ENCODE measurements around the gene KIAA1549. TPM values are rescaled to one million over a fixed set of nuclear protein-coding genes. Genes with fewer than 3 reads are reported as not detected.

KIAA1549 gene
- total and polyA plus RNA-seq, 3 experiments from 2014 or later = 1.1 to 1.2 TPM; not detected in 1

- H3K27ac Mint-ChIP-seq = no peak overlapping the region
- H3K27me3 Mint-ChIP-seq = peaks cover 7 to 40% of the 10 kb centered on the region in 2 donors
- no peaks in the 10 kb centered on the region for H3K9me3 Mint-ChIP-seq
- H3K36me3 Mint-ChIP-seq = no peaks in the 10 kb centered on the region
- Histone ChIP-seq H3K27ac (ENCODE audit: low read depth, low read length) (no peak overlapping the region), H3K27me3 (ENCODE audit: insufficient read depth, low read length, poor library complexity, severe bottlenecking) (no peaks in the 10 kb centered on the region), H3K4me3 (ENCODE audit: low read length) (no peak overlapping the region), H3K36me3 (ENCODE audit: insufficient read depth, low read length) (no peaks in the 10 kb centered on the region), H3K9me3 (ENCODE audit: low read length) (no peaks in the 10 kb centered on the region), H3K4me1 (ENCODE audit: insufficient read depth, low read length) (no peaks in the 10 kb centered on the region)
- no peak overlapping the region for H3K4me3 Mint-ChIP-seq
- ChIA-PET CTCF (no interaction called here), POLR2A (no interaction called here)
- peaks cover 0 to 3% (median 0%) of the 10 kb centered on the region in 3 donors for H3K4me1 Mint-ChIP-seq
- no peak for DNase-seq
Measured at GRCh38 chr7:138828302-138828701, 152.9 kb downstream of the KIAA1549 start.

GRCh38 chr7:138825049-138825721 is 156.0 kb downstream of the KIAA1549 start:
- no peak for DNase-seq
- Mint-ChIP-seq H3K9me3 (no peaks in the 10 kb centered on the region), H3K27ac (no peak overlapping the region), H3K4me3 (no peak overlapping the region), H3K4me1 (peaks cover 0 to 3% (median 0%) of the 10 kb centered on the region in 3 donors), H3K36me3 (no peaks in the 10 kb centered on the region), H3K27me3 (peaks cover 7 to 21% of the 10 kb centered on the region in 2 donors)
- POLR2A ChIA-PET = no interaction called here
- CTCF ChIA-PET = no interaction called here
- H3K36me3 ChIP-seq (ENCODE audit: insufficient read depth, low read length) = no peaks in the 10 kb centered on the region
- no peak overlapping the region for H3K27ac ChIP-seq (ENCODE audit: low read depth, low read length)
- H3K9me3 ChIP-seq (ENCODE audit: low read length) = no peaks in the 10 kb centered on the region
- no peak overlapping the region for H3K4me3 ChIP-seq (ENCODE audit: low read length)
- no peaks in the 10 kb centered on the region for H3K4me1 ChIP-seq (ENCODE audit: insufficient read depth, low read length)
- H3K27me3 ChIP-seq (ENCODE audit: insufficient read depth, low read length, poor library complexity, severe bottlenecking) = no peaks in the 10 kb centered on the region

GRCh38 chr7:138822867-138823535 is 158.2 kb downstream of the KIAA1549 start:
- Mint-ChIP-seq H3K9me3 (no peaks in the 10 kb centered on the region), H3K4me1 (peaks cover 0 to 3% (median 0%) of the 10 kb centered on the region in 3 donors), H3K4me3 (no peak overlapping the region), H3K36me3 (no peaks in the 10 kb centered on the region), H3K27me3 (peaks cover 7 to 18% of the 10 kb centered on the region in 2 donors), H3K27ac (no peak overlapping the region)
- ChIA-PET POLR2A (no interaction called here), CTCF (no interaction called here)
- no peak for DNase-seq
- no peaks in the 10 kb centered on the region for H3K9me3 ChIP-seq (ENCODE audit: low read length)
- no peak overlapping the region for H3K4me3 ChIP-seq (ENCODE audit: low read length)
- H3K27ac ChIP-seq (ENCODE audit: low read depth, low read length) = no peak overlapping the region
- no peaks in the 10 kb centered on the region for H3K36me3 ChIP-seq (ENCODE audit: insufficient read depth, low read length)
- H3K4me1 ChIP-seq (ENCODE audit: insufficient read depth, low read length) = no peaks in the 10 kb centered on the region
- no peaks in the 10 kb centered on the region for H3K27me3 ChIP-seq (ENCODE audit: insufficient read depth, low read length, poor library complexity, severe bottlenecking)

- H3K27ac ChIP-seq (ENCODE audit: low read depth, low read length) = no peak overlapping the region
- no peaks in the 10 kb centered on the region for H3K4me1 ChIP-seq (ENCODE audit: insufficient read depth, low read length)
- Mint-ChIP-seq H3K4me3 (no peak overlapping the region), H3K27ac (no peak overlapping the region), H3K9me3 (no peaks in the 10 kb centered on the region), H3K36me3 (no peaks in the 10 kb centered on the region), H3K27me3 (peaks cover 7 to 14% of the 10 kb centered on the region in 2 donors), H3K4me1 (peaks cover 0 to 3% (median 0%) of the 10 kb centered on the region in 3 donors)
- ChIA-PET CTCF (no interaction called here), POLR2A (no interaction called here)
- DNase-seq = no peak
- no peak overlapping the region for H3K4me3 ChIP-seq (ENCODE audit: low read length)
- no peaks in the 10 kb centered on the region for H3K27me3 ChIP-seq (ENCODE audit: insufficient read depth, low read length, poor library complexity, severe bottlenecking)
- no peaks in the 10 kb centered on the region for H3K9me3 ChIP-seq (ENCODE audit: low read length)
- no peaks in the 10 kb centered on the region for H3K36me3 ChIP-seq (ENCODE audit: insufficient read depth, low read length)
Measured at GRCh38 chr7:138821912-138822311, 159.3 kb downstream of the KIAA1549 start.

GRCh38 chr7:138819625-138820024 is 161.6 kb downstream of the KIAA1549 start:
- Mint-ChIP-seq H3K27ac (no peak overlapping the region), H3K27me3 (peaks cover 0 to 2% of the 10 kb centered on the region in 2 donors), H3K4me1 (no peaks in the 10 kb centered on the region), H3K36me3 (no peaks in the 10 kb centered on the region), H3K9me3 (no peaks in the 10 kb centered on the region), H3K4me3 (no peak overlapping the region)
- H3K4me1 ChIP-seq (ENCODE audit: insufficient read depth, low read length) = no peaks in the 10 kb centered on the region
- no peak overlapping the region for H3K4me3 ChIP-seq (ENCODE audit: low read length)
- ChIA-PET CTCF (no interaction called here), POLR2A (no interaction called here)
- no peaks in the 10 kb centered on the region for H3K27me3 ChIP-seq (ENCODE audit: insufficient read depth, low read length, poor library complexity, severe bottlenecking)
- no peak for DNase-seq
- H3K27ac ChIP-seq (ENCODE audit: low read depth, low read length) = no peak overlapping the region
- H3K36me3 ChIP-seq (ENCODE audit: insufficient read depth, low read length) = no peaks in the 10 kb centered on the region
- H3K9me3 ChIP-seq (ENCODE audit: low read length) = no peaks in the 10 kb centered on the region

- no peak for DNase-seq
- no peaks in the 10 kb centered on the region for H3K4me1 ChIP-seq (ENCODE audit: insufficient read depth, low read length)
- H3K4me1 Mint-ChIP-seq = no peaks in the 10 kb centered on the region
- no peak overlapping the region for H3K4me3 ChIP-seq (ENCODE audit: low read length)
- no peaks in the 10 kb centered on the region for H3K9me3 Mint-ChIP-seq
- no peak overlapping the region for H3K4me3 Mint-ChIP-seq
- H3K36me3 ChIP-seq (ENCODE audit: insufficient read depth, low read length) = no peaks in the 10 kb centered on the region
- H3K27ac ChIP-seq (ENCODE audit: low read depth, low read length) = no peak overlapping the region
- H3K27ac Mint-ChIP-seq = no peak overlapping the region
- no peaks in the 10 kb centered on the region for H3K36me3 Mint-ChIP-seq
- POLR2A ChIA-PET = no interaction called here
- H3K27me3 Mint-ChIP-seq = peaks cover 0 to 2% of the 10 kb centered on the region in 2 donors
- CTCF ChIA-PET = no interaction called here
- no peaks in the 10 kb centered on the region for H3K9me3 ChIP-seq (ENCODE audit: low read length)
- no peaks in the 10 kb centered on the region for H3K27me3 ChIP-seq (ENCODE audit: insufficient read depth, low read length, poor library complexity, severe bottlenecking)
Measured at GRCh38 chr7:138816650-138817049, 164.5 kb downstream of the KIAA1549 start.

GRCh38 chr7:138814816-138815332 is 166.3 kb downstream of the KIAA1549 start:
- H3K36me3 ChIP-seq (ENCODE audit: insufficient read depth, low read length) = no peaks in the 10 kb centered on the region
- peaks cover 0 to 2% of the 10 kb centered on the region in 2 donors for H3K27me3 Mint-ChIP-seq
- DNase-seq = no peak
- CTCF ChIA-PET = no interaction called here
- H3K4me1 Mint-ChIP-seq = no peaks in the 10 kb centered on the region
- no peak overlapping the region for H3K4me3 Mint-ChIP-seq
- no peak overlapping the region for H3K4me3 ChIP-seq (ENCODE audit: low read length)
- H3K27ac Mint-ChIP-seq = peak overlapping the region in 1 of 8 donors; percentile 19
- POLR2A ChIA-PET = no interaction called here
- H3K27ac ChIP-seq (ENCODE audit: low read depth, low read length) = no peak overlapping the region
- no peaks in the 10 kb centered on the region for H3K4me1 ChIP-seq (ENCODE audit: insufficient read depth, low read length)
- no peaks in the 10 kb centered on the region for H3K27me3 ChIP-seq (ENCODE audit: insufficient read depth, low read length, poor library complexity, severe bottlenecking)
- no peaks in the 10 kb centered on the region for H3K36me3 Mint-ChIP-seq
- no peaks in the 10 kb centered on the region for H3K9me3 Mint-ChIP-seq
- H3K9me3 ChIP-seq (ENCODE audit: low read length) = no peaks in the 10 kb centered on the region

GRCh38 chr7:138813945-138814344 is 167.2 kb downstream of the KIAA1549 start:
- H3K27me3 Mint-ChIP-seq = peaks cover 0 to 2% of the 10 kb centered on the region in 2 donors
- Histone ChIP-seq H3K9me3 (ENCODE audit: low read length) (no peaks in the 10 kb centered on the region), H3K4me1 (ENCODE audit: insufficient read depth, low read length) (no peaks in the 10 kb centered on the region), H3K27me3 (ENCODE audit: insufficient read depth, low read length, poor library complexity, severe bottlenecking) (no peaks in the 10 kb centered on the region), H3K4me3 (ENCODE audit: low read length) (no peak overlapping the region), H3K27ac (ENCODE audit: low read depth, low read length) (no peak overlapping the region), H3K36me3 (ENCODE audit: insufficient read depth, low read length) (no peaks in the 10 kb centered on the region)
- no peaks in the 10 kb centered on the region for H3K9me3 Mint-ChIP-seq
- H3K27ac Mint-ChIP-seq = no peak overlapping the region
- no peaks in the 10 kb centered on the region for H3K36me3 Mint-ChIP-seq
- H3K4me1 Mint-ChIP-seq = no peaks in the 10 kb centered on the region
- H3K4me3 Mint-ChIP-seq = no peak overlapping the region
- CTCF ChIA-PET = no interaction called here
- DNase-seq = no peak
- POLR2A ChIA-PET = no interaction called here

Data from CD8-positive, alpha-beta memory T cell (primary cell).